GM21723 (cell line): Measurements from ENCODE around the gene PDIA6.

Experiments used
- ATAC-seq: cut with Tn5 transposase; IDR thresholded peaks from one replicate; pipeline ENCODE4 v1.9.1; 2021; ENCODE audit warnings: mild to moderate bottlenecking, moderate library complexity; ENCODE audit not compliant: unreplicated experiment

PDIA6 gene

DNA sequence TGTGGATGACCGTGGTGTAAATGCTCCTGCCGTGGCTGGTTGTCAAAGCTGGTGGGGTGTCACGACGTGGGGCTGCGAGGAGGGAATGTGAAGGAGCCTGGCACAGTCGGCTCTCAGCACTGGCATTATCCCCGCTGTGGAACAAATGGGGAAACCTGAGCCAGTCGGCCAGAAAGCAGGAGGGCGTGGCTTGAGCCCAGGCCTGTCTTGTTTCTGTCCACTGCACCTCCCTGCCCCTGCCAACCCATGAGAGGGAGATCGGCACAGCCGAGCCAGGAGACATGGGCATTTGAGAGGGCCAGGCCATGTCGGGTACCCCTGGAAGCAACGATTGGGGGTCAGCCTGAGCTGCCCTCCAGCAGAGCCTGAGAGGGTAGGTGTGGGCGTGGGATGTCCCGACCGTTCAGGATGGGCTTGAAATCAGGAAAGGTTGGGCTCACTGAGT, 44.5 kb downstream of the PDIA6 start:
- ATAC-seq = no peak

DNA sequence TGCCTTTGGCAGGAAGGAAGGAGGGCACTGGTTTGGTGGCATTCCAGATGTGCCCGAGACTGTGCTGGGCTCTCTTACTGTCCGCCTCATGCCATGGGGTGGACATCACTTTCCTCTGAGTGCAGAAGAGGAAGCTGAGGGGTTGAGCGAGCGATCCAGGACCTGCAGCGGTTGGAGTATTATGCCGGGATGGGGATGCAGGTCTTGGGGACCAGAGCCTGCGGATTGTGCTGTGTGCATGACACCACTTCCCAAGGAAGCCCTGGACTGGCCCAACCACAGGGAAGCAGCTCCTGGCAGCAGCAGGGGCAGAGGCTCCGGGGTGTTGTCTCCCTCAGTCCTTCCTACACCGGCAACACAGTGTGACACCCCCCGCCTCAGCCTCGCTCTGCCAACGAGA, 46.7 kb downstream of the PDIA6 start:
- ATAC-seq = no peak

DNA sequence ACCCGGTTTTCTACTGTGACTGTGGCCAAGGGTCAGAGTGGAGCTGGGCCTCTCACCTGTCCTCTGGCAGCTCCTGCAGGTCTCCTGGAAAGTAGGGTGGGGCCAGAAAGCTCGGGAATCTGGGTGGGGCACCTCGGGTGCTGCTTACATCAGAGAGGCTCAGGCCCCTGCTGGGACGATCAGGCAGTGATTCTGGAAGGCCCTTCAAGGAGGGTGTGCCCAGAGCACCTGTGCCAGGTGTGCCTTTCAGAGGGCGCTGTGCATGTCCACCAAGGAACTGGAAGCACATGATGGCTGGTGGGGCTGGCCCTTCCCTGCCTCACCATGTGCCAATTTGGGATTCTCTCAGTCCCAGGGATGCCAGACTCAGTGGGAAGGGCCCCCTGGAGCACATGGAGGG, 47.1 kb downstream of the PDIA6 start:
- ATAC-seq = no peak

DNA sequence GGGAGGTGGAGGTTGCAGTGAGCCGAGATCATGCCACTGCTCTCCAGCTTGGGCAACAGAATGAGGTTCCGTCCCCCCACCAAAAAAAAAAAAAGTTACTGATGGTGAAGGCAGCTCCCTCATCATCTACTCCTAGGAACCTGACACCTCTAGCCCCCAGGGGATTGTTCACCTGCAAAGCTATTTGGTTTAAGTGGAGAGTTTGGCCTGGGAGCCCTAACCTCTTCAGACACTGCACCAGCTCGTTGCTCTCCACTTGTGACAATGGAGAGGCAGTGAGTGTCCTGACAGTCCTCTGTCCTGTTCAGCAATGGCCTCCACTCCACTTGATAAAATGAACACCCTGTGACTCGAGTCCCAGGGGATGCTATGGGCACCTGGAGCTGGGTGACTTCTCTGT, 47.7 kb downstream of the PDIA6 start:
- no peak for ATAC-seq

DNA sequence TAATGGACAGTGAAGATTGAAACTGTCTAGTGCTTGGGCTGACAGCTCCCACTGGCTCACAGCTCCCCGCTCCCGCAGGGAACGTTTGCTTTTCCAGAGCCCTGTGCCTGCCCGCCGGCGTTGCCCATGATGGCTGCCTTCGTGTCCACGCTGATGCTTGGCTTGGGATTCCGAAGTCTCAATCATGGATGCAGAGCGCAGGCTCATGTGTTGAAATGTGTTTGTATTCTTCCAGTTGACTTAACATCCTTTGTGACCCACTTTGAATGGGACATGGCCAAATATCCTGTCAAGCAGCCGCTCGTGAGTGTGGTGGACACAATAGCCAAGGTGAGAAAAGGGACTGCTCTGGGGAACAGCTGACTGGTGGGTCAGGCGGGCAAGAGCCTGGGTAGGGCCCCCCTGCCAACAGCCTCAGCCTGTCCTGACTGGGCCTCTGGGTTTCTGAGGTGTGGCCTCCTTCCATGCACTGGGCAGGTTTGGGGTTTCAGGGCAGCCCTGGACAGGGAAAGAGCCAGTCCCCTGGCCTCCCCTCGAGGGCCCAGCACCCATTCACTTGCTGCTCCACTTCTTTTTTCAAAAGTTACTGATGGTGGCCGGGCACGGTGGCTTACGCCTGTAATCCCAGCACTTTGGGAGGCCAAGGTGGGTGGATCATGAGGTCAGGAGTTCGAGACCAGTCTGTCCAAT, 48.3 kb downstream of the PDIA6 start:
- no peak for ATAC-seq

DNA sequence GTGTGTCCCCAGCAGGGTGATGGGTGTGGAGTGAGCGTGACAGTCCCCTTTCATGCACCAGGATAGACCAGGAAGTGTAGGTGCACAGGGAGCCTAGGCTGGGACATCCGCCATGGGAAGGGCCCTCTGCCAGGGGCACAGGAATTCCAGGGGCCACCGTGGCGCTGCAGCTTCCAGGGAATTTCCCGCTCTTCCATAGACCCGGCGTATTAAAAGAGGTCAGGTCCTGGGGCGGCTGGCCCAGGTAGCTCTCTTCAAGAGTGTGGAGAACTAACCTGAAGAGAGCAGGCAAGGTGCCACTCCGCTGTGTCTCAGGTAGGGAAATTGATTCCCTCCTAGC, 49.2 kb downstream of the PDIA6 start:
- no peak for ATAC-seq

DNA sequence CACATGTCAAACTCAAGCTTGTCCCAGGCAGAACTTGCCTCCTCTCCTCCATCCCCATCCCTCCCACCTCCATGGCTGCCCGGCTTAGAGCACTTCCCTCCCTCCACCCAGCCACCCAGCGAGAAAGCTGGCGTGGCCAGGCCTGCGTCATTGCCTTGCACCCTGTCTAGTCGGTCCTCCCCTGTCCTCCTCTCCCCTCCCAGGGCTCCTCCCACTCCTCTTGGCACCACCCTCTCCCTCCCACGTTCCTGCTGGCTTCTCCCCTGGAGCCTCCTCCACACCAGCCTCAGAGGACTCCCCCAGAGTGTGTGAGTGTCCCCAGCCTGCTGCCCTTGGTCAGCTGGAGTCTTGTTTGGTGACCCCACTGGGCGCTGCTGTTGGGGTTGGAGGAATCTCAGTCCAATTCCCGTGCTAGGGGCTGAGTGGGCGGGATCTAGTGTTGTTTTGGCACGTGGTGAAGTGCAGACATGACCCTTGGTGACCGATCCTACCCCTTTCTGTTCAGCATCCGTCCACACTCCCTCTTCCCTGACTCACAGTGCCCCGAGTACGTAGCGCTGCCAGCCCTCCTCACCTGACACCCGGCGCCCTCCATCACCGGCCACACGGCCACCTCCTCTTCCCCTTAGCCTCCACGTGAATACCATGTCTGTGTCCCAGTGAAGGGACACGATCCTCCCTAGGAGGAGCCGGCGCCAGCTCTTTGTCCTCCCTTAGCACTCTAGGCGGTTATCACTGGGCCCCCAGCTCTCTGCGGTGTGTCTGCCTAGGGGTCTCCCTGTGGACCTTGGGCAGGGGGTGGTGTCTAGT, 49.7 kb downstream of the PDIA6 start:
- no peak for ATAC-seq

DNA sequence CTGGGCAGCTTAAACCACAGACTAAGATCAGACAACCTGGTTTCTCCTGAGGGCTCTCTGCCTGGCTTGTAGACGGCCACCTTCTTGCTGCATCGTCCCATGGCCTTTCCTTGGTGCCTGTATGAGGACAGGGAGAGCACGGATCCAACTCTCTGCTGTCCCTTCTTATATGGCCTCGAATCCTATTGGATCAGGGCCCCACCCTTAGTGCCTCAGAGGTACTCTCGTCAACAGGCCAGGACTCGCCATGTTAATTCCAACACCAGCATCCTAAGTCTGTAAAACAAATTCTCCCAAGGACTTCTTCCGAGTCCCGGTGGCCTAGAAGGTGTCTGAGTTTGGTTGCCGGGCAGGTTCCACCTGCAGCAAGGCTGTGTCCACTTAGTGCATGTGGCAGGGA, 51.0 kb downstream of the PDIA6 start:
- no peak for ATAC-seq

DNA sequence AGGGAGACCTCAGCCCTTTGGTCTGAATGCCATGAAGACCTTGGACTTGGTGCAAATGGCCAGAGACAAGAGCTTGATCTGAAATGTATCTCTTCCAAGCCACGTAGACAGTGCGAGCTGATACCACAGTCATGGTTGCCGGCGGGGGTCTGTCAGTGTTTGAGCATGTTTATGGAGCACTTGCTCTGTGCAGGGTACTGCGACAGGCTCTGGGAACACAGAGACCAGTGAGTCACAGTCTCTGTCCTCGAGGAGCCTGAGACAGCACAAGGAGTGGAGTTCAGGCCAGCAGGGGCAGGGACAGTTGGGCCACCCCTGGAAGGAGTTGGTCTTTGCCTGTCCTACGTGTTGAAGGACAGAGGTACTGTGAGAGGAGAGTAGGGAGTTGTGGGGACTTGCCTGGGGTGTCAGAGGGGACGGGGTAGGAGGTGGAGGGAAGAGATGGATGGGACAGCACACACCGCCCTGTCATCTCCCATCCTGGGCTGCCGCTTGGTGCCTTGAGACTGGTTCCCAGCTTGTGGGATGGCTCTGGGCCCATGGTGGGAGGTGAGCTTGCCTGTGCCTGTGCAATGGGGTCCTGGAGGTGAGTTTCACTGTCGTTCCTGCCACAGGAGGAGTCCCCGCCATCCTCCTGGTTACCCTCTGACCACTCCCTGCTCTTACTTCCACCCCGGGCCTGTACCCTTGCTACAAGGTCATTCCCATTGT, 51.6 kb downstream of the PDIA6 start:
- no peak for ATAC-seq

DNA sequence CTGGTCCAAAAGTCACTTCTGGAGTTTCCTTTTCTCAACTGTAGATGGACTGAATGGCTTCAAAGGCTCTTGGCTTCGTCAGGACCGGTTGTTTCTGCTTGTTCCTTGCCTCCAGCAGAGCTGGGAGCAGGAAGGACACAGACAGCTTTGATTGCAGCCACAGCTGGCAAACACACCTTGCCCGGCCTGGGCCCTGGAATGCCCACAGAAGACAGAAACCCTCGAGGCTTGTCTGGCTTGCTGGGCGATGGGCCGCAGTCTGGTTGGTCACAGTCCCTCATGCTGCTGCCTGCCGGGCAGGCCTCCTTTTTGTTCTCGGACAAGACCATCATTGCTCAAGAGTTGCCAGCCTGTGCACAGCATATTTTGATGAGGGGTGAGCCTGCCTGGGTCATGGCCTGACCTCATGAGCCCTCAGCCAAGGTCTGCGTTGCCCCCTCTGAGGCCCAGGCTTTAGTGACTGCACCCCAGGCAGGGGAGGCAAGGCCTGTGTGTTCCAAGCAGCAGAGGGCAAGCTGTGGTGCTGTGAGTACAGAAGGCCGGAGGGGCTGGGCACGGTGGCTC, 53.4 kb downstream of the PDIA6 start:
- no peak for ATAC-seq

DNA sequence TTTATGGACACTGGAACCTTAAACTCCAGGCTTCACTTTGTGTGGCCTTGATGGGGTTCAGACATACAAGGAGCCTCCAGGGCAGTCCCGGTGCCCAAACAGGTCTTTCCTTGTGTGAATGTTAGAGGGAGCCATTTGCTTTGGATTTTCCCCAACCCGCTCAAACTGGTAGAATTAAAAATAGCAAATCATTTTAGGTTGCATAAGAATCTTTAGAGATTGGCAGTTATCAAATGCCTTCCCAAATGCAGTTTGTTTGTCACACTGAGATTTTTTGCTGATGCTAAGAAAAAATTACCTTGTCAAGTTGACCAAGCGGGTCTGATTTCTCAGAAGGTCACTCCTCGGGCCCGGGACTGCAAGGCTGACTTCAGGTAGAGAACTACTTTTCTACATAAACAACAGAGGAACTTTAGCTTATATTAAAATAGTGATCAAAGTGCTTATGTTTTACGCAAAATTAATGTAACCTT, 54.7 kb downstream of the PDIA6 start:
- ATAC-seq = no peak

DNA sequence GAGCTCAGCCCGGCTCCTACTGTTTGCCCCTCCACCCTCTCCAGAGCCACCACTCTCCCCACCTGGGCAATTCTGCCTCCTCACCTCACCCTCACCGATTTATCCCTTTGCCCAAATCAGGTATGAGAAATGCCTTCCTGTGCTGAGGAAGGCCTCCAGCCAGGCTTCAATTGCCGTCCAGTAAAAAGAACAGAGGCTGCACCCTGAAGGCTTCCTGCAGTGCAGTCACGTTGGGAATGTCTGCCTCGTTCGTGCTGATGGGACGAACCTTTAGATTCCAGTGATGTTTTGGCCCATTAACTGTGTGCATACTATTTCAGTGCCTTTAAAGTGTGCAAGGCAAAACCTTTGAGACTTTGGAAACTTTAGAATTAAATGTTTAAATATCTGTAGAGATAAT, 57.0 kb downstream of the PDIA6 start:
- no peak for ATAC-seq

DNA sequence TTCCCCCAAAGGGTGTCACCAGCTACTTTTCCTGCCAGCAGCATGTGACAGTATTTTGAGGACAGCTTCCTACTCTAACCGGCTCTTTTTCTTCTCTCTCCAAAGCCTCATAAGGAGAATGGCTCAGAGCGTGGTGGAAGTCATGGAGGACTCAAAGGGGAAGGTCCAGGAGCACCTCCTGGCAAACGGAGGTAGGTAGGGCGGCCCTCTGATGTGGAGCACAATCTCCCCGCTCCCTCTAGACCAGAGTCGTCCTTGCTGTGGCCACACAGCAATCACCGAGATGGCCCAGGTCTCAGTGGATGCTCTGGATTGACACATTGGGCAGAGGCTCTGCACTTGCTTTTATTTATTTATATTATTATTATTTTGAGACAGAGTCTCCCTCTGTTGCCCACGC, 58.7 kb downstream of the PDIA6 start:
- no peak for ATAC-seq

DNA sequence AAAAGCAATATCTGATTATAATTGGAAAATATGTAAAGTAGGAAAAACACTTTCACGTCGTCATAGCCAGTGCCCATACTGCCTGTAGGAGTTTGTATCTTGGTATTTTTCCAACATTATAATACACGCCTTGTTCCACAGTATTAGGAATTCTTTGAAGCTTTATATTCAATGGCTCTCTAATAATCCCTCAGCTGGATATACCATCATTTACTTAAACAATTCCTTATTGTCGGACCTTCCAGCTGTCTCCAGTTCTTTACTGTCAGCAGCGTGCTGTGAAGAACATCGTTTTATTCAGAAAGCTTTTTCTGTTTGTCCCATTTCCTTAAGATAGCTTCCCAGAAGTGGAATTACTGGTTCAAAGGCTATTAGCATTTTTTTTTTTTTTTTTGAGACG, 59.4 kb downstream of the PDIA6 start:
- no peak for ATAC-seq

DNA sequence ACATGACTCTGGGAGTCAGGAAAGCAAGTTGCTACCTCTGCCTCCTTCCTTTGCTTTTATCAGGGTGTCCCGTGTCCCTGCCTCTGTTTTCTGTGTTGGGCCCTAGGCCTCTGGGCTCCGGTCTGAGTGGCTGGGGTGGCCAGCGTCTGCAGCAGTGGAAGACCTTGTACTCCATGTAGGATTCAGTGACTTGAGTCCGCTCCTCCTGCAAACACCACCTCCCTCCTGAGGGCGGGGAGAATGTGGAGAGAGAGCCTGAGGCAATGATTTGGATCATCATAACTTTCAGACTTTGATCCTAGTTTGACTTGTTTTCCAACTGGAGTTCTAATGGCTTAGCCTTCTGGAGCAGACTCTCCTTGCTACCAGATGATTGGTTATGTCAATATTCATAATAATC, 60.3 kb downstream of the PDIA6 start:
- ATAC-seq = no peak

DNA sequence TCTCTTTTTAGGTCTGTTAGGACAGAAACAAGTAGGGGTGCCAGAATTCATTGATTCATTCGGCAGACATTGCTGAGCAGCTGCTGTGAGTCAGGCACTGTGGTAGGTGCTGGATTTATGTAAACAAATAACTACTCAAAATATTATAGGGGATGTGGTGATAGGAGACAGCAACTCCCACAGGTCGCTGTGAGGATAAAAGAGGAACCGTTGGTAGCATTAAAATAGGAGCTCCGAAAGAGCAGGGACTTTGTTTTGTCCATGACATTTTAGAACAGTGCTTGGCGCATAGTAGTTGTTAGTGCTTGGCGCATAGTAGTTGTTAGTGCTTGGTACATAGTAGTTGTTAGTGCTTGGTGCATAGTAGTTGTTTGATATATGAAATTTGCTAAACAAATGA, 62.0 kb downstream of the PDIA6 start:
- no peak for ATAC-seq

DNA sequence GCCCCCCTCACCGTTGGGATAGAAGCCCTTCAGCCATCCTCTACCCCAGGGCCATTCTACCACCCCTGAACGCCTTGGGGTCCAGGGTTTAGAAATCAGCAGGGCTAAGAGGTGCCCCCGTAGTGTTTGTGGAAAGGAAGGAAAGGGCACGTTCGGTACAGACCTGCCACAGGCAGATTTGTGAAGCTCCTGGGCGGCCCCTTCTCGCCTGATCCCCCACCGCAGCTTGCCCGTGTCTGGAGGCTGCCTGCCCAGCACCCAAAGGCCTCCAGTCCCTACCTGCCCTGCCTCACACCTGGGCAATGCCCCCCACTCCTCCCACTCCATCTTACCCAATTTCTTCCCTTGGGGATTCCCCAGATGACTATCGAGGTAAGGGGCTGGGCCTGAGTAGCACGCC, 69.9 kb downstream of the PDIA6 start:
- ATAC-seq = no peak

DNA sequence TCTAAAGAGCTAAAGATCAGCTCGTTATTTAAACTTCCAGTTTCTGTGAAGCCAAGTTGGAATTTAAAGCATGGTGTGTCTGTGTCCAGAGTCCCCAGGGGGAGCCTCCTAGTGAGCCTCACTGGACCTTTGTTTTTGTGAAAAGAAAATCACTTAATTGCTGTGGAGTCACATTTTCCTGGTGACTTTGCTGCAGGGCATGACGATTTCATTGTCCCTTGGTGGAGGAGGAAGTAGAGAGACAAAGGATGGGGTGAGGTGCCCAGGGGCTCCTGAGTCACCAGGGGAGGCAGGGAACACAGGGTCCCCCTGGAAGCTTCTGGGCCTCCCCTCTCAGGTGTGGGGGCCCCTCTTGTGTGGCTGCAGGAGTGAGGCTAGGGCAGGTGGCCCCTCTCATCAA, 71.4 kb downstream of the PDIA6 start:
- ATAC-seq = no peak

DNA sequence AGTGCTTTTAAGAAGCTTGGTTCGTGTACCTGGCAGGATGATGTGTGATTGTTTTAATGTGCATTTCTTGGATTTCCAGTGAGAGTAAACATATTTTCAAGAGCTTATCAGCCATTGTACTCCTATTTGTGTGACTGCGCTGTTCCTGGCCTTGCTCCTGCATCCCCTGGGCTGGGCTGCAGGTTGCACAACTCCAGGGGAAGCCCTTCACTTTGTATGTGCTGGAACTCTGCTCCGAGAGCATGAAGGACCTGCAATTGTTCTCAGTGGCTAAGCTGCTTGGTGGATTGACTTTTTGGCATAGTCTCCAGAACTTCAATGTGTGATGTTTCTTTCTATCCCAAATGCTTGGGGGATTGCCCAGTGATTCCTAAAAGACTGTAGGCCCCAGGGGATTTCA, 72.4 kb downstream of the PDIA6 start:
- ATAC-seq = no peak

DNA sequence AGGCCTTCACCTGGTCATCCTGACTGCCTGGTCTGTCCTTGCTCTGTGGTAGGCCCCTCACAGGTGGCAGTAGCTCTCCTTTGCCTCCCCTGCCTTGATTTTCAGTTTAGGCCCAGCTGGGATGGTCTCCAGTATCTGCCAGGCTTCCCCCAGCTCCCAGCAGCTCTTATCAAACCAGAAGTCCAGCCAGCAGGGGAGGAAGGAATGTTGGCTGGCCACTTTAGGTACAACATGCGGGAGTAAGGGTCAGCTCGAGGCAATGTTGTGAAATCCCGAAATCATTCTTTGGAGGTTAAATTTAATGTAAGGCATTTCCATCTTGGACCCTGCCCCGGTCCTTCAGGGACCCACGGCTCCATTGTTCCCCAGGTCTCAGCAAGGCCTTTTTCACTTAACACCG, 74.4 kb downstream of the PDIA6 start:
- no peak for ATAC-seq

DNA sequence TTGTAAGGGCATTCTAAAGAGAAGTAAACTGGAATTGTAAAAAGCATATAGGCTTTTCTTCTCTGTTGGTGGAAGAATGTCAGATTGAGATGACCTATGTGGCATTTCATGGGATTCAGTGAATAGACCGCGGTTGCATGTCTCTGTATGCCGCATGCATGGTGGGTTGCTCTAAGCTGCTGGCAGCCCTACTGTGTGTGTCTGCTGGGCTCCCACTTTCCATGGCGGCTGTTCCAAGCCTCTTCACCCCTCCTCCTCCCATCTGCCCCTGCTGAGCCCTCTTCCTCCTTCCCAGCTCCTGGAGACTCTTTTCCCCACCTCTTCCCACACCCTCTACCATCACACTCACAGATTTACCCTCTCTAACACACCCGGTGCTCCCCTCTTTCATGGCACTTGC, 78.6 kb downstream of the PDIA6 start:
- no peak for ATAC-seq

DNA sequence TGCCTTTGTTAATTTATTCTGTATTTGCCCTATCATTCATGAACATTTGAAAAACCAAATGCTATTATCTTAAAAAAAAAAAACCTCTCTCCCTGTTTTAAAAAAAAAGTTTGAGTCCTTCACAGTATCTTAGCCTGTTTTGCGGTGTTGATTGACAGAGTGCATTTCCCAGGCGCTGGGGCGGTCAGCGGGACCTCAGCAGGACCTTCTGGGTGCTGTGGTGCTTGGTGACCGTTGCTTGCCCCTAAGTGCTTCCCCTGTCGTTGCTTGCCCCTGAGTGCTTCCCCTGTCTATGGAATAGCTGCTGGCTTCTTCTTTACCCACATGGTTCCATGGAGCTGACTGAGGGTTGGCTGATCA, 79.0 kb downstream of the PDIA6 start:
- no peak for ATAC-seq
